GM12891 (cell line): Measurements from ENCODE around the gene FBXL13.
"Not testable (repeated sequence)": the region's sequence is repeated elsewhere in the genome, so short reads cannot be mapped to it uniquely, and the experiment has no call there.

ENCODE experiments used
- DNase-seq: peaks from one replicate; pipeline ENCODE4 v3.0.0; 2011; ENCODE audit warnings: low spot score; ENCODE audit not compliant: insufficient read length
- FAIRE-seq: peaks from 2 replicates; lab custom pipeline; 2011; peaks lifted over from hg19 to GRCh38; lab: Jason Lieb, UNC
- PAX5 ChIP-seq: IDR thresholded peaks from 2 replicates; pipeline ENCODE4 v1.6.1; 2011; ENCODE audit warnings: low read length, moderate library complexity, mild to moderate bottlenecking; ENCODE audit not compliant: insufficient read depth, severe bottlenecking
- POLR2A ChIP-seq: IDR thresholded peaks from 2 replicates; pipeline ENCODE4 v1.6.1; 2011; ENCODE audit warnings: low read depth, low read length, control low read depth
- POLR2AphosphoS5 ChIP-seq: IDR thresholded peaks from 2 replicates; pipeline ENCODE4 v1.6.1; 2011; ENCODE audit warnings: low read depth, low read length, control low read depth
- POU2F2 ChIP-seq: IDR thresholded peaks from 2 replicates; pipeline ENCODE4 v1.6.1; 2011; ENCODE audit warnings: low read depth, mild to moderate bottlenecking, control low read depth, low read length, moderate library complexity
- SPI1 ChIP-seq: IDR thresholded peaks from 2 replicates; pipeline ENCODE4 v1.6.1; 2011; ENCODE audit warnings: low read depth, low read length, control low read depth
- TAF1 ChIP-seq: IDR thresholded peaks from 2 replicates; pipeline ENCODE4 v1.6.1; 2011; ENCODE audit warnings: low read depth, low read length, control low read depth

FBXL13 gene

GRCh38 chr7:102988631-102989560 is 85.7 kb downstream of the FBXL13 start:
- TF ChIP-seq SPI1: no peak
- no peak for TF ChIP-seq POU2F2
- TF ChIP-seq PAX5: no peak
- no peak for TF ChIP-seq POLR2AphosphoS5
- TF ChIP-seq POLR2A: no peak
- no peak for TF ChIP-seq TAF1
- FAIRE-seq: no peak

GRCh38 chr7:102988088-102988487 is 86.5 kb downstream of the FBXL13 start:
- no peak for FAIRE-seq
- TF ChIP-seq PAX5 (no peak), POU2F2 (no peak), POLR2AphosphoS5 (no peak), POLR2A (no peak), TAF1 (no peak), SPI1 (no peak)
- DNase-seq: no peak

More at GRCh38 chr7:102988631-102989560, 85.7 kb downstream of the FBXL13 start:
- no peak for DNase-seq

GRCh38 chr7:102985176-102985783 is 89.3 kb downstream of the FBXL13 start:
- FAIRE-seq: no peak
- no peak for DNase-seq
- no peak for TF ChIP-seq POLR2A
- TF ChIP-seq POU2F2: no peak
- TF ChIP-seq PAX5: no peak
- no peak for TF ChIP-seq SPI1
- TF ChIP-seq TAF1: no peak
- TF ChIP-seq POLR2AphosphoS5: no peak

- DNase-seq: no peak
- TF ChIP-seq POLR2AphosphoS5: no peak
- TF ChIP-seq TAF1: no peak
- TF ChIP-seq PAX5: no peak
- TF ChIP-seq POLR2A: no peak
- TF ChIP-seq SPI1: no peak
- no peak for TF ChIP-seq POU2F2
- FAIRE-seq: no peak
Measured at GRCh38 chr7:102983602-102984001, 91.0 kb downstream of the FBXL13 start.

- DNase-seq: no peak
- TF ChIP-seq POLR2AphosphoS5: no peak
- TF ChIP-seq PAX5: no peak
- TF ChIP-seq SPI1: no peak
- TF ChIP-seq POU2F2: no peak
- no peak for FAIRE-seq
Measured at GRCh38 chr7:102982235-102982634, 92.4 kb downstream of the FBXL13 start.

GRCh38 chr7:102981451-102981850 is 93.1 kb downstream of the FBXL13 start:
- DNase-seq (no peak), FAIRE-seq (no peak)
- no peak for TF ChIP-seq POU2F2
- TF ChIP-seq SPI1: no peak
- TF ChIP-seq PAX5: no peak
- TF ChIP-seq POLR2A: no peak
- no peak for TF ChIP-seq POLR2AphosphoS5
- no peak for TF ChIP-seq TAF1

- FAIRE-seq (no peak), DNase-seq (no peak)
- TF ChIP-seq POLR2A (no peak), POU2F2 (no peak), TAF1 (no peak), PAX5 (no peak), SPI1 (no peak), POLR2AphosphoS5 (no peak)
Measured at GRCh38 chr7:102979670-102980069, 94.9 kb downstream of the FBXL13 start.

- FAIRE-seq (no peak), DNase-seq (no peak)
- TF ChIP-seq POU2F2 (no peak), SPI1 (no peak), POLR2AphosphoS5 (no peak), TAF1 (no peak), PAX5 (no peak)
Measured at GRCh38 chr7:102978284-102978683, 96.3 kb downstream of the FBXL13 start.

GRCh38 chr7:102977586-102977985 is 97.0 kb downstream of the FBXL13 start:
- FAIRE-seq, DNase-seq: not testable (repeated sequence)

GRCh38 chr7:102976493-102976892 is 98.1 kb downstream of the FBXL13 start:
- DNase-seq (no peak), FAIRE-seq (no peak)
- no peak for TF ChIP-seq POU2F2
- no peak for TF ChIP-seq POLR2A
- TF ChIP-seq PAX5: no peak
- no peak for TF ChIP-seq POLR2AphosphoS5
- no peak for TF ChIP-seq TAF1
- no peak for TF ChIP-seq SPI1

- DNase-seq (no peak), FAIRE-seq (no peak)
- no peak for TF ChIP-seq TAF1
Measured at GRCh38 chr7:102975854-102976253, 98.7 kb downstream of the FBXL13 start.
